AML-193 (cell line): ENCODE measurements around the gene UBE2O.
"Not testable (repeated sequence)": the region's sequence is repeated elsewhere in the genome, so short reads cannot be mapped to it uniquely, and the experiment has no call there.

ENCODE experiments used
- DNase-seq, 2 experiments: peaks; one replicate each; lab custom pipeline; 2025; lab: John Stamatoyannopoulos, UW

Gene UBE2O

GRCh38 chr17:76370261-76370993 lies 82.5 kb downstream of the UBE2O start:
- DNase-seq: peak; percentile 17 to 30

DNA sequence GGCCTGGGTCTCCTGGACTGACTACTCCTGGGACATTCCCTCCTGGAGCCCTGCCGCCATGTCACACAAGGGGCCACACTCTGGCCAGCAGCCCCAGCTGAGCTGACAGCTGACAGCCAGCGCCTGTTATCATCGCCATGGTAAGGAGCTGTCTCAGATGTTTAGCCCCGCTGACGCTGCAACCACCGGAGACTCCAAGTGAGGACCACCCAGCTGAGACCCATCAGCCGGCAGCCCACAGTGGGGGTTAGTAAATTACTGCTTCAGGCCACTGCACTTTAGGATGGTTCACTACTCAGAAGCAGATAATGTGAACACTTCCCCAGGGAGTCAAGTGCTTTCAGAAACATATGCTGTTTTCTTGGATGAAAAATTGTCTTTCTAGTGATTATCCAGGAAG lies 83.1 kb downstream of the UBE2O start:
- DNase-seq: no peak

DNA sequence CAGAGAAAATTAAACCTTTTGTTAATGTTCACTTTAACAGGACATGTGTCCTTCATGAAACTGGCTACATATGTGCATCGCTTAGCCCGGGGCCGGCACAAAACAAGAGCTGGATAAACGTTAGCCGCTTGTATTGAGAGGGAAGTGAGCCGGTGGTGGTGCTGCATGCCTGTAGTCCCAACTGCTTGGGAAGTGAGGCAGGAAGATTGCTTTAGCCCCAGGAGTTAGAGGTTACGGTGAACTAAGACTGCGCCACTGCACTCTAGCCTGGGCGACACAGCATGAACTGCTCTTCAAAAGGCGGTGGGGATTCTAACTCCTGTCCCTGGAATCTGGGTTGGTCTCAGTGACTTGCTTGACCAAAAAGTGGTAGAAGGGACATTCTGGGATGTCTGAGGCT lies 83.6 kb downstream of the UBE2O start:
- no peak for DNase-seq

DNA sequence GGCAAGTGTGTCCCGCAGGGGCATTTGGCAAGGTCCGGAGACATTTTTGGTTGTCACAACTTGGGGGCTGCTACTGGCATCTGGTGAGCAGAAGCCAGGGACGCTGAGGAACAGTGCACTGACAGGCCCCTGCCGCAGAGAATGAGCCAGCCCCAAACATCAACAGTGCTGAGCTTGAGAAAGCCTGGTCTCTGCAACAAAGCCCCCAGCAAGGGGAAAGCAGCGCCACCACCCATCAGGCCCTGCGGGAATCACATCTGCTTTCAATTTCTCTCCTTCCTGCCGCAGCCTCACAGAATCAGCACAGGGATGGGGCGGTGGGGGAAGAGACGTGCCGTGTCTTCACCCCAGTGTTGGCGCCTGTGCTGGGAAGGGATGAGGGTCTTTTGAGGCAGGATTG lies 84.4 kb downstream of the UBE2O start:
- no peak for DNase-seq

- no peak for DNase-seq
Observed at GRCh38 chr17:76367642-76368041, 85.3 kb downstream of the UBE2O start.

- DNase-seq: no peak
Observed at GRCh38 chr17:76366247-76366646, 86.7 kb downstream of the UBE2O start.

DNA sequence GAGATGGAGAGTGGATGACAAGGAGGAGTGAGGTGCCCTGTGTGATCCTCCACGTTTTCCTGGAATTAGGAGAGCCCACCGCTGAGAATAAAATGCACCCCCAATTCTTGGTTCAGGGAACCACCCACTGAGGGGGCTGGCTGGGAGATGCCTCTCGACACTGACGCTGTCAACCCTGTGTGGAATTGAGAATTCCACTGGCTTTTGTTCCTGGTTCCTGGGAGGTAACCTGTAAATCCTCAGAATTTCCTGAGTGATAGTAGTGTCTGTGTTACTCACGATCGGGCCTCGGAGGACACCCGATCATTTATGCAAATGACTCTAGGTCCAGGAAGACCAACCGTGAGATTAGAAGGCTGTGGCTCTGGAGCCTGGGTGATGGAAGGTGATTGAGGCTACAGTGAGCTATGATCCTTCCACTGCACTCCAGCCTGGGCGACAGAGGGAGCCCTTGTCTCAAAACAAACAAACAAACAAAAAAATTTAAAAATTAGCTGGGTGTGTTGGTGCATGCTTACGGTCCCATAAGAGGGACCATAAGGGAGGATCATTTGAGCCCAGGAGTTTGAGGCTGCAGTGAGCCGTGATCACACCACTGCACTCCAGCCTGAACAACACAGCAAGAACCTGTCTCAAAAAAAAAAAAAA lies 87.6 kb downstream of the UBE2O start:
- DNase-seq: no peak

GRCh38 chr17:76363107-76363842 lies 89.7 kb downstream of the UBE2O start:
- no peak for DNase-seq

- DNase-seq: no peak
Observed at GRCh38 chr17:76360461-76360860, 92.5 kb downstream of the UBE2O start.

GRCh38 chr17:76359776-76360175 lies 93.2 kb downstream of the UBE2O start:
- not testable (repeated sequence) for DNase-seq

GRCh38 chr17:76359375-76359774 lies 93.6 kb downstream of the UBE2O start:
- no peak for DNase-seq

DNA sequence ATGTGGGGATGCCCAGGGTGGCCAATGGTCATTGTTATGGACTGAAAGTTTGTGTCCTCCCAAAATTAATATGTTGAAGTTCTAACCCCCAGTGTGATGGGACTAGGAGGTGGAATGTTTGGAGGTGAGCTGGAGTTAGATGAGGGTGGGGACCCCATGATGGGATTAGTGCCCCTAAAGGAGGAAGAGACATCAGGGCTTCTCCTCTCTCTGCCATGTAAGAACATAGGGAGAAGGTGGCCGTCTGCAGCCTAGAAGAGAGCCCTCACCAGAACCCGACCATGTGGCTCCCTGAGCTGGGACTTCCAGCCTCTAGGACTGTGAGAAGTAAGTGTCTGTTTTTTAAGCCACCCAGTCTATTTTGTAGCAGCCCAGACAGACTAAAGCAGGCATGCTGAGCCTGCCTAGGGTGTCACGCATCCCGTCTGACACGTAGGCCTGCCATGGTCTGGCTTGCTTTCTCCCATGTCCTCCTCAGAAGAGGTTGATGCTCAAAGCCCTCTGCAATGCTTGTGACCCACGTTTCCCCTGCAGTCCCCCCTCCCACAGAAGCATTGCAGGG lies 95.3 kb downstream of the UBE2O start:
- no peak for DNase-seq

GRCh38 chr17:76356803-76357456 lies 96.0 kb downstream of the UBE2O start:
- no peak for DNase-seq

DNA sequence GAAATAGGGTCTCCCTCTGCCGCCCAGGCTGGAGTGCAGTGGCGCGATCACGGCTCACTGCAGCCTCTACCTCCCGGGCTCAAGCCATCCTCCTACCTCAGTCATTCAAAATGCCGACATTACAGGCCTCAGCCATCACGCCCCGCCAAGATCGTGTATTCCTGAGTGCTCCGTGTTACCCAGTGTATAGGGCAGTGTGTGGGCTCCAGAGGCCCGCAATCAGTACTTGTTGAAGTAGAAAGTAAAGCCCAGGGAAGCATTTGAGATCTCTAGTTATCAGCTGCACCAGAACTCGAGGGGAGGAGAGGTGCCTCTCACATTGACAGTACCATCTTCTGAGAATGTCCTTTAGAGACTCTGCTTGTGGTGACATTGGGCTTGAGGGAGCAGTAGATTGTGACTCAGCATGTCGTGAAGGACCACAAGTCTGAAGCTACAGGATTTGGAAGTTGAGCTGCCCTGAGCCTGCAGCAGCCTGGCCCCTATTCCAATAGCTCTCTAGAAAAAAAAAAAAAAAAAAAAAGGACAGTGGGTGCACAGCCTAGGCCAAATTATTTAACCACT lies 98.1 kb downstream of the UBE2O start:
- peak; percentile 46 to 52 for DNase-seq

DNA sequence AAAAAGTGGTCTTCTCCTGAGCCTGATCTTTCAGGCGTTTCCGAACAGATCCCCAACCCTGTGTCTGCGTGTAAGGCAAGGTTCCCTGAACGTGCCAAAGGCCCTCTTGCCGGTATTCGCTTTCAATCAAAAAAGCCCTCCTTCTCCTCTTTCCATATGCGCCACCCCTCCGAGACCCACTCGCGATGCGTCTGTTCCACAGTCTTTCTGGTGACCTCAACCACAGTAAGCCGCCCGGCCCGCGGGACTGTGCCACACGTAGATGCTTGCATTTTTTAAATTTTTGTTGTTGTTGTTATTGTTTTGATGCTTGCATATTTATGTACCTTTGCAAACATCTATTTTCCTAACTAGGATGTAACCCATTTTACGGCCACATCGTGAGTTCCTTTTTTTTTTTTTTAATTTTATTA lies 98.6 kb downstream of the UBE2O start:
- no peak for DNase-seq

DNA sequence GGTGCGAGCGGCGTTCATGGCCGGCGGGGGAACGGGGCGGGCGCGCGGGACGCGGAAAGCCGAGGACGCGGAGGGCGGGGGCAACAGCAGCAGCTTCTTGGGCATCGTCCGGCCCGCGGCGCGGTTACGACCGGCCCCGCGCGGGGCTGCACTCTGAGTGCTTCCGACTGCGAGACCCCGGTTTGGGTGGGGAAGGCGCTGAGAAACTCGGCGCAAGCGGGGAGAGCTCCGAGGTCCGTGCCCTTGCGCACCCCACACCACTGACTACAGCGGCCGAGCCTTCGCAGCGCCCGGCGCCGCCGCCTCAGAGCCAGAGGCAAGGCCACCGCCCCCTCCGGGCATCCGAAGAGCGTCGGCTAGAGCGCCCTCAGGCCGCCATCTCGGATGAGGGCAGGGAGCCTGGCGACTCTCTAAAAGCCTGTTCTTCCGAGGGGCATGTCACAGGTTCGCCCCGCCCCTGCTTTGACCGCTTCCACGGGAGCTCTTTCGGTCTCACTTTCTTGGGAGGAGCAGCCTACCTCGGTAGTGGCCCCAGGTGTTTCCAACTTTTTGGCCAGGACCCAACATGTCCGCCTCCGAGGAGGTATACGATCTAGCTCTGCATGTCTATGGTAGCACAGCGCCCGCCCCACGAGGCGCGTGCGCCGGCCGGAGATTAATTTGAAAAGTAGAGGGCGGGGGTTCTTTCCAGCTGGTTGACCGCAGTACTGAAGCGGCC lies 99.2 kb downstream of the UBE2O start, which contains the start of gene PRPSAP1:
PRPSAP1 (minus strand) TSS at position 318 of the 718 bp plus-strand sequence; CDS start at position 105, 213 bp downstream.
- DNase-seq: peak; percentile 92 to 95

GRCh38 chr17:76353004-76353598 lies 99.9 kb downstream of the UBE2O start:
- no peak for DNase-seq

- no peak for DNase-seq
Observed at GRCh38 chr17:76351526-76352071, 101.4 kb downstream of the UBE2O start.

DNA sequence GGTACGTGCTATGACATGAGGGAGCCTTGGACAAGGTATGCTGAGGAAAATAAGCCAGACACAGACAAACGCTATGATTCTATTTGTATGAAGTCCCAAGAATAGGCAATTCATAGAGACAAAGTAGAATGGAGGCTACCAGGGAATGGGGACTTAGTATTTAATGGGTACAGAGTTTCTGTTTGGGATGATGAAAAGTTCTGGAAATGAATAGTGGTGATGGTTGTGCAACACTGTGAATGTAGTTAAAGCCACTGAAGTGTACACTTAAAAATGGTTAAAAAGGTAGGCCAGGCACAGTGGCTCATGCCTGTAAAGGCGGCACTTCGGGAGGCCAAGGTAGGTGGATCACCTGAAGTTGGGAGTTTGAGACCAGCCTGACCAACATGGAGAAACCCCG lies 102.5 kb downstream of the UBE2O start:
- no peak for DNase-seq

GRCh38 chr17:76346936-76347335 lies 106.0 kb downstream of the UBE2O start:
- DNase-seq: not testable (repeated sequence)
